Epithelial cell of prostate (primary cell): ENCODE data around the gene SLC6A13.
"Not testable (repeated sequence)": the region's sequence is repeated elsewhere in the genome, so short reads cannot be mapped to it uniquely, and the experiment has no call there.

Source experiments
- DNase-seq: peaks from one replicate; pipeline ENCODE4 v3.0.0-alpha.2; 2011; ENCODE audit warnings: low read depth, low spot score
- H3K27ac ChIP-seq: fragments of 450-650 bp; 2 replicates; pipeline ENCODE4 v1.5.1; 2017; ENCODE audit warnings: mild to moderate bottlenecking

The SLC6A13 gene

GRCh38 chr12:203462-204260 is 59.0 kb downstream of the SLC6A13 start:
- no peak for DNase-seq
- no peak overlapping the region for H3K27ac ChIP-seq

- DNase-seq, result no peak
- no peak overlapping the region for H3K27ac ChIP-seq
Measured at GRCh38 chr12:203074-203461, 59.6 kb downstream of the SLC6A13 start.

GRCh38 chr12:202081-202731 is 60.4 kb downstream of the SLC6A13 start:
- DNase-seq, result no peak

GRCh38 chr12:201361-201760 is 61.3 kb downstream of the SLC6A13 start:
- DNase-seq, result no peak
- no peak overlapping the region for H3K27ac ChIP-seq

More at GRCh38 chr12:202081-202731, 60.4 kb downstream of the SLC6A13 start:
- H3K27ac ChIP-seq, result no peak overlapping the region

- DNase-seq, result no peak
- H3K27ac ChIP-seq, result no peak overlapping the region
Measured at GRCh38 chr12:198705-199104, 63.9 kb downstream of the SLC6A13 start.

- H3K27ac ChIP-seq, result no peak overlapping the region
- DNase-seq, result no peak
Measured at GRCh38 chr12:197911-198695, 64.5 kb downstream of the SLC6A13 start.

- DNase-seq, result no peak
- no peak overlapping the region for H3K27ac ChIP-seq
Measured at GRCh38 chr12:197347-197746, 65.3 kb downstream of the SLC6A13 start.

- no peak for DNase-seq
- no peak overlapping the region for H3K27ac ChIP-seq
Measured at GRCh38 chr12:196436-196835, 66.2 kb downstream of the SLC6A13 start.

- H3K27ac ChIP-seq, result no peak overlapping the region
- DNase-seq, result no peak
Measured at GRCh38 chr12:195951-196350, 66.7 kb downstream of the SLC6A13 start.

GRCh38 chr12:195156-195555 is 67.5 kb downstream of the SLC6A13 start:
- no peak overlapping the region for H3K27ac ChIP-seq
- DNase-seq, result no peak

GRCh38 chr12:194276-194675 is 68.4 kb downstream of the SLC6A13 start:
- H3K27ac ChIP-seq, result no peak overlapping the region
- DNase-seq, result no peak

GRCh38 chr12:193261-193660 is 69.4 kb downstream of the SLC6A13 start:
- H3K27ac ChIP-seq, result no peak overlapping the region
- DNase-seq, result no peak

GRCh38 chr12:191541-191940 is 71.1 kb downstream of the SLC6A13 start:
- DNase-seq, result no peak
- H3K27ac ChIP-seq, result no peak overlapping the region

- H3K27ac ChIP-seq, result no peak overlapping the region
- no peak for DNase-seq
Measured at GRCh38 chr12:190881-191280, 71.8 kb downstream of the SLC6A13 start.

GRCh38 chr12:189622-189962 is 73.0 kb downstream of the SLC6A13 start:
- H3K27ac ChIP-seq, result no peak overlapping the region
- DNase-seq, result no peak

GRCh38 chr12:188910-189621 is 73.6 kb downstream of the SLC6A13 start:
- no peak overlapping the region for H3K27ac ChIP-seq
- DNase-seq, result no peak

- not testable (repeated sequence) for DNase-seq
Measured at GRCh38 chr12:187986-188909, 74.4 kb downstream of the SLC6A13 start.

GRCh38 chr12:186006-186625 is 76.5 kb downstream of the SLC6A13 start:
- no peak overlapping the region for H3K27ac ChIP-seq
- DNase-seq, result no peak

More at GRCh38 chr12:187986-188909, 74.4 kb downstream of the SLC6A13 start:
- H3K27ac ChIP-seq, result not testable (repeated sequence)

- no peak for DNase-seq
- no peak overlapping the region for H3K27ac ChIP-seq
Measured at GRCh38 chr12:185576-185955, 77.1 kb downstream of the SLC6A13 start.
